Germinal center (tissue), 1 donor: Measurements from ENCODE around the gene PDE4D.
"Not testable (repeated sequence)": the region's sequence is repeated elsewhere in the genome, so short reads cannot be mapped to it uniquely, and the experiment has no call there.

Source experiments
- DNase-seq: peaks from one replicate; pipeline ENCODE4 v3.0.0; 2012; ENCODE audit warnings: mixed read lengths, low spot score

PDE4D gene

DNA sequence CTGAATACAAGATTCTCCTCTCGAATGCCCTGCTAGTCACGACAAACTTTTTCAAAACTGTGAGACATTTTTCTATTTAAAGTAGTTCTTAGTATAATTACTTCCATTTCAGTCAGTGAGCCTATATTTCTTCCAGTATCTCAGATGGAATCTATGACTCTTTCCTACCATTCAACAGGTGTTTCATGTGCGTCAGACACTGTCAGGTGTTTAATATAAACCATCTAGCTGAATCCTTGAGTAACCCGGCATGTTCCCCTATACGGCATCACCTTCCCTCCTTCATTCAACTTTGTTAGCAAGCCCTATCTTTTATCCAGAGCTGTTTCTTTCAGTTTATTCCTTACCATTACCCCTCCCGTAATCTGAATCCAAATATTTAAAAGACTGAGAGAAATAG, 891.8 kb downstream of the PDE4D start:
- DNase-seq, result no peak

DNA sequence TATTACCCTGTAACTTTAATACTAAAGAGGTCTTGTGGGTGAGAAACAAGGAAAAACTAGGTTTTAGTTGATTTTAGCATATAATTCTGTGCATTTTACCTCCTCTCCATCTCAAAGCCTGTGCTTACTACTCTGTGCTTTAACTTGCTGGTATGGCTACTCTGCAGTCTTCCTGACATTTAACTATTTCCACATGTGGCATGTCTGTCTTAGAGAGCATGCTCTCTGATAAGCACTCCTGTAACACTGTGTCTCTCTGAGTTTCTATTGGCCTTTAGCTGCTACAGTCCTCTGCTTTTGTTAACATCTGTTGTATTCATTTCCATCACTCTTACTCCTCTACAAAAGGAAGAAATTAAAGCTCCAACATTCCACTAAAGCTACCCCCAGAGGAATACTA, 892.4 kb downstream of the PDE4D start:
- DNase-seq, result no peak

DNA sequence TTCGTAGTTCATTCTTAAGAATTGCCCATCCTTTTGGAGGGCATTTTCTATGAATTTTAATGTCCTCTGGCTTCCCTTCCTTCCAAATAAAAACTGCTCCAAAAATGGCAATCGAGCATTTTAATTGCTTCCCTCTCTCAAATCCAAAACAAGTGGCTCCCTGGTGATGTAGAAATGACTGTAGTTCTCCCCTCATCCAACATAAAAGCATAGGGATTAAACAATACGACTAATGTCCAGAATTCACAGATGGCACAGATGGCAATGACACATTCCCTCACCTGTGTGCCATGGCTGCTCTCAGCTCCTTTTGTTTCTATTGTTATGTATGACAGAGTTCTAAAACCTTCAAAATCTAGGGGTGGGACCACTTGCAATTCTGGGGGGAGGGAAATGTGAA, 893.3 kb downstream of the PDE4D start:
- no peak for DNase-seq

DNA sequence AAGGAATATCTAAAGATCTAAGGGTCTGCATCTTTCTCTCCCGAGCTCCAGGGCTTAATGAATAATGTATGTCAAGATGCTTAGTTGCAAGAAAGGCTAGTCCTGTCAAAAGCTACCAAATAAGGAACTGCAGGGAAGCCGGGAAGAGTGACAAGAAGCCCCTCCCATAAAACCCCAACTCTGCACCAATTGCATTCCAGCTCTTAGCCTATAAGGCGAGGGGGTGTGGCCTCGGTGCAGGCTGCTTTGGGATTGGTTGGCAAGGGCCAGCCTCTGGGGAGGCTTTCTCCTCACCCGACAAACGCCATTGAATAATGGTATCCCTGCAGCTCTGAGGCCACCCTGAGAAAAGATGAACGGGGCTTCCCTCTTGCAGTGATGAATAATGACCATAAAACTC, 893.7 kb downstream of the PDE4D start:
- DNase-seq, result no peak

DNA sequence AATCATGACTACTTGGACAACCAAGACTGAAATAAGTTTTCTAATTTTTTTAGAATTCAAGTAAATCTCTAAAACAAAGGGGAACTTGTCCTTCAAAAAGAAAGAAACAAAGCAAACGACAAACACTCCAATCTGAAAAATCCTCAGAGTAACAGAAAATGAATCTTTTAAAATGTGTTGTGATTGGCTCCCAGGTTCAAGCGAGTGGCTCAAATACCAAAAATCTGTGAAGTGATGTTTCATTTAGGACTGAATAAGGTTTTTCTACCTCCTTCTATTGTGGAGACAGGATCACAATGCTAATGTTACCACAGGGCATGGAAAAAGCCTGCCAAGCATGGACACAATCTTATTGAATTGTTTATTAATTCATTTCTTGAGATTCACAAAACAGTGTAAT, 895.0 kb downstream of the PDE4D start:
- no peak for DNase-seq

DNA sequence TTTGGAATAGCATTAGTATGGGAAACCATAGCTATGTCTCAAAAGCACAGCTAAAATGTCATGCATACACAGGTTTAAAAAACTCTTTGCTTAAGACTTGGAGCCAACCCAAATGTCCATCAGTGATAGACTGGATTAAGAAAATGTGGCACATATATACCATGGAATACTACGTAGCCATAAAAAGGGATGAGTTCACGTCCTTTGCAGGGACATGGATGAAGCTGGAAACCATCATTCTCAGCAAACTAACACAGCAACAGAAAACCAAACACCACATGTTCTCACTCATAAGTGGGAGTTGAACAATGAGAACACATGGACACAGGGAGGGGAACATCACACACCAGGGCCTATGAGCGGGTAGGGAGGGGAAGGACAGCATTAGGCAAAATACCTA, 897.7 kb downstream of the PDE4D start:
- not testable (repeated sequence) for DNase-seq

DNA sequence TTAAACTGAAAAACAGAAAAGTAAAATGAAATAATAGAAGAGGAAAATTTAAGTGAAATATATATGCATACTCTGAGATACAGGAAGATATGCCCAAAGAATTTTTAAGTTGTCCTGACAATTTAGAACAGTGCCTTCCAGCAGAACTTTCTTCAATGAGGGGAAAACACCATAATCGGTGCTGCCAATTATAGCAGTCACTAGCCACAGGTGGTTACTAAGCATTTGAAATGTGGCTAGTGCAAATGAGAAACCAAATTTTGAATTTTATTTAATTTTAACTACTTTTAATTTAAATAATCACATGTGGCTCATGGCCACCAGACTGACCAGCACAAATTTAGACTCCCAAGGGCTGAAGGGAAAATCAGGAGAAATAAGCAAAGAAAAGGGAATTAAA, 900.1 kb downstream of the PDE4D start:
- no peak for DNase-seq

DNA sequence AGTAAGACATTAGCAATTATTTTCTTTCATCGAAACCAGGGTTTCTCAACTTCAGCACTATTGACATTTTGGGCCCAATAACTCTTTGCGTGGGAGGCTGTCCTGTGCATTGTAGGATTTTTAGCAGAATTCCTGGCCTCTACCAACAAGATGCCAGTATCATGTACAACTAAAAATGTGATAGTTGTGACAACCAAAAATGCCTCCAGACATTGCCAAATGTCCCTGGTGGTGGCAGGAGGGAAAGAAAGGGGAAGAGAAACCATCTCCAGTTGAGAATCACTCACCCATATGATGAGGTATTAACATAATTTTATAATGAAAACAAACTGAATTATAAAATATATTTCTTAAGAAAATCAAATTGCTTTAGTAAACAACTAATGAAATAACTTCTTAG, 904.6 kb downstream of the PDE4D start:
- DNase-seq, result no peak

DNA sequence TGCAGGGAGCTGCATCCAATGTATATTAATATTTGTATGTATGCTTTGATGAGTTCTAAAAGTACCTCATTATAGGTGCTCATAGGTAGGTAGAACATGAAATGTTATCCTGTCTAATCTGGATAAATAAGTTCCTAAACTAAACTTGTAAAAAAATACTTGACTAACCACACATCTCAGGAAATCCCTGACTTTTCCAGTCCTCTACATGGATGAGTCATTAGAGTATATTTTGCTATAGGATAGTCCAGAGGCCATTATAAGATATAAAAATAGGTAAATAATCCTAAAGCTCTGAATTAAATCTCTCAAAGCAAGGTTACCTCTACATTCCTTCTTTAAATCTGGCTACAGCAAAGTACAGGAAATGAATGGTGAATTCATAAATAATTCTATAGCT, 906.3 kb downstream of the PDE4D start:
- no peak for DNase-seq

DNA sequence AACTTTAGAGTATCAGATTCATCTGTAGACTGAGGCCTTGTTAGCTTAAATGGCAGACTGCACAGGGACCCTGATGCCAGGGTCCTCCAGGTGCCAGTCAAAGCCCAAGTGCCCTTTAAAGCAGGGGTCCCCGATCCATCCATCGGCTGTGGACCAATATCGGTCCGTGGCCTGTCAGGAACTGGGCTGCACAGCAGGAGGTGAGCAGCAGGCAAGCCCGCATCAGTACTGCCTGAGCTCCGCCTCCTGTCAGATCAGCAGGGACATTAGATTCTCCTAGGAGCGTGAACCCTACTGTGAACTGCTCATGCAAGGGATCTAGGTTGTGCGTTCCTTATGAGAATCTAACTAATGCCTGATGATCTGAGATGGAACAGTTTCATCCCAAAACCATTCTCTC, 907.2 kb downstream of the PDE4D start:
- no peak for DNase-seq

DNA sequence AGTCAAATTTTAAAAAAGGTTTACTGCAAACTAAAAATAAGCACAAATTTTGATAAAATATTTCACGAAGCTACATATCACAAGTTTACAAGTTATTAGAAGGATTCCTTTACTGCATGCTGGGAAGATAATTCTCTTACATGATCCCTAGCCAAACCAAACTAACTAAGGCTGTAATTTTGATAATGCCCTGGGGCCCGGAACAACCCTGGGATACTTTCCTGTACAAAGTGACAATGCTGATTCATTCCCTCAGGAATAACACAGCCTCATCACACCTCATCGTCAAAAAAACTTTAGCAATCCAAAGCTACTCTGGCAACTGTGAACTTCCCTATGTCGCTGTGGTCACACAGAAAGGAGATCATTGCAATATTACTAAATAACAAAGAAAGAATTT, 907.8 kb downstream of the PDE4D start:
- DNase-seq, result no peak

DNA sequence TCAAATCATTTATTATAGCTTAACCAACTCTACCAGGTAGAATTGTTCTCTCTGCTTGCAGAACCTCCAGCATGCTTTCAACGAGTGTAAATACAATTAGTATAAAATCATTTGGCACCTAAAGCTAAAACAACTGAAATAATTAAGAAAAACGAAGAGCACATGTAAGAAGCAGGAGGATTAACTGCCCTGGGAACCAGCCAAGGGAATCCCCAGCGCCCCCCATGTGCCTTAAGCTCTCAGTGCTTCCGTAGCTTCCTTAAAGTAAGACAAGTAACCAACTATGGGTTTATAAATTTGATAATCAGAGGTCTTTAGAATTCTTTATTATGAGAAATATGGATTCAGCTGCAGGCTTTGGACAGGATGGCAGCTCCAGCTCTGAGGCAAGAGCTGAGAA, 908.2 kb downstream of the PDE4D start:
- DNase-seq, result no peak

DNA sequence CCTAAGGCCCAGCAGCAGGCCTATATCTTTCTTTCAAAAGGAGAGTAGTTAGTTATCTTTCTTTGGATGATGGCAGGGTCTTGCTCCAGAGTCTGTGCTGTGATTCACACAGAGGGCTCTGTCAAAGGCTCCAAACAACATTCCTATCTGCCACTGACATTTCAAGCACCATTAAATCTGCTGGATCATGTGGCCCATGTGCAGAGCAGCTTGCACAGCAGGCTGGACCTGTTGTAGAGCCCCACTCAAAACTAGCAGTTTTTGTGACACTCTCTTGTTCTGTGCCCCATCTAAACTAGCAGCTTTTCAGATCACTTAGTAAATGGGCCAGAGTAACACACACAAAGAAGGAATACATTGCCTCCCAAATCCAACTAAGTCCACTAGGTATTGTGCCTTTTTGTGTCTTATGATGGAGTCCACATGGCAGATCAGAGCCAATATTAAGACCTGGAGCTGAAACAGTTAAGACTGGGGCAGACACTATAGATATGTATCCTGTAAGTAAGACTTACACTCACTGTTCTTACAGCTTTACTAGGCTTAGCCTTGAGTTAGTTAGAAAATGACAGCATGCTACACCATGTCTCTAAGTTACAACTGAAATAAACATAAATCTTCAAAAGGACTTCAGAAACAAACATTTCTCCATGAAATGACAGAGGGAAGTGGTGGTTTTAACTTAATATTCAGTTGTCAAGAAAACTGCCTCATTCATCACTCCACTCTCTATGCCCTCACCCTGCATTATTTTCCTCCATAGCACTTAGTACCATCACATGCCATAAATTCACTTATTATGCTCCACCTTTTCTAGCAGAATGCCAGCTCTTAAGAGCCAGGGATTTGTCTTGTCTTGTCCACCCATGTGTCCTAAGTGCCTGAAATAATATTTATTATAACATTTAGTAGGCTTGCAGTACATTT, 909.7 kb downstream of the PDE4D start:
- no peak for DNase-seq

DNA sequence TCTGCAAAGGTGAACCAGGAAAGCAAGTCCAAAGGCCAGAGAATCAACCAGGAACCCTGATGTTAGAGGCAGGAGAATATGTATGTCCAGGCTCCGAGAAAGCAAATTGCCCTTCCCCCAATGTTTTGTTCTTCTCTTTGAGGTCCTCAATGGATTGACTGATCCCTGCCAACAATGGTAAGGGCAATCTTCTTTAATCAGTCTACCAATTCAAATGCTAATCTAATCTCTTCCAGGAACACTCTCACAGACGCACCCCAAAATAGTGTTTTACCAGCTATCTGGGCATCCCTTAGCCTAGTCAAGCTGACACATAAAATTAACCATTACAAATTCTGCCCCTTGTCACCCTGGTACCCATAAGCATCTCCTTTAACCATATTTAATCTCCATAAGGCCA, 912.6 kb downstream of the PDE4D start:
- DNase-seq, result no peak

DNA sequence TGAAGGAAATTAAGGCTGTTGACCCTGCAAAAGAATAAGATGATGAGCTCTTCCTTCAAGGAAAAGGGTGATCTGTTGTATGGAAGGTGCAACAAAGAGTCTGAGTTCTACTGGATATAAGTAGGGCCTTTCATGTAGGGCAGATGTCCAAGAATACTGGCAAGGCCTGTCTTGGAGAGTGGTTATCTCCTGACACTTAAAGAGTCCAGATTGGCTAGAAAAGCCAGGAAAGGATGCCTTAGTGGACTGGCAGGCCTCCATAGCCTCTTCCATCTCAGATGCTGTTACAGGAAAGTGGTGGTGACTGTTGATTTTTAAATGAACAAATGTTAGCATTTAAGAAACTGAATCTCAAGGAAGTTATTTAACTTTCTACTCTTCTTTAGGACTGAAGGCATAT, 914.4 kb downstream of the PDE4D start:
- no peak for DNase-seq

DNA sequence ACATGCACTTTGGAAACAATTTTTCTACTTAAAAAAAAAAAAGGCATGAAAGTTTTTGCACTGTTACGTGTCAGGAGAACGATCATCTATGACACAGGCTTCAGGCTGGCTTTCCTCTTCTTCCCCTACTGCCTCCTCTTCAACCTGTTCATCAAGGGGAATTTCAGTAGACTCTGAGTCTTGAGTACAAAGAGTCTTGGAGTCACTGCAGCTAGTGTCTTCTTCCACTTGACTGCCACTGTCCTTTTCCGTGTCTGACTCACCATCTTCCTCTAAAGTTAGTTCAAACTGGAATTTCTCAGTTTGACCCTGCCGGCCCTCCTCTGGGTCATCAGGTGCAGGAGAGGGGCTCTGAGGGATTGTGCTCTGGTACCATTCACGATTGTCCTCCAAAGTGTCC, 918.9 kb downstream of the PDE4D start:
- no peak for DNase-seq

DNA sequence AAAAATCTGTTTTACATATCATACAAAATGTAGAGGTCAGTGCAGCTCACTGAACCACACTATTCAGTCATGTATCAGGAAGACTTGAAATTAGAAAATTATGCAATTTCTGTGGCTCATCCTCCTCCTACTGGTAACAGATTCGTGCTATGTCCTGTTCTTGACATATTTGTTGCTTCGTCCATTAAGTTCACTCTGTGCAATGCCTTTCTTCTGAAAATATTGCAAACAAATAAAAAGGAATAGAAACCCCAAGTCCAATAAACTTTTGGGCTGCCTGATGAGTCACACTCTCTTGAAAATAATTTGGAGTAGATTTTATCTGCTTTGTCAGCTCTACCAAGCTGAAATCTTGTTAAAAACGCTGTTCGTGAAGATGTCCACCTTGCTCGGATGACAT, 919.4 kb downstream of the PDE4D start:
- DNase-seq, result no peak

DNA sequence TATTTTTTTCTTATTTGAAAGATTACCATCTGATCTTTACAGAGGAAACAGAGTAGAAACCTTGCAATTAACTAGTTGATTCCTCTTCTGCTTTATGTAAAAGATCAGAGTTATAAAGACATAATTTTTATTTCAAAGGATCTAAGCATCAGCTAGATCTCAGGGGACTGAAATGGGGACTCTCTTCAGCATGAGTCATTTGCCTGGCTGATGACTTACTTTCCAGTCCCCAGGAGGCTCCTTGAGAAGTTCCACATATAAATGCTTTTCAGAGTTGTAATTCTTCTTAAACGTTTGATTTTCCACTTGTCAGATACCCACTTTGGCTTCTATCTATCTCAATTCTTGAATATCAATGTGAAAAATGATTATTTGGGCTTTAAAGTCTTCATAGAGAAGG, 921.2 kb downstream of the PDE4D start:
- DNase-seq, result no peak

DNA sequence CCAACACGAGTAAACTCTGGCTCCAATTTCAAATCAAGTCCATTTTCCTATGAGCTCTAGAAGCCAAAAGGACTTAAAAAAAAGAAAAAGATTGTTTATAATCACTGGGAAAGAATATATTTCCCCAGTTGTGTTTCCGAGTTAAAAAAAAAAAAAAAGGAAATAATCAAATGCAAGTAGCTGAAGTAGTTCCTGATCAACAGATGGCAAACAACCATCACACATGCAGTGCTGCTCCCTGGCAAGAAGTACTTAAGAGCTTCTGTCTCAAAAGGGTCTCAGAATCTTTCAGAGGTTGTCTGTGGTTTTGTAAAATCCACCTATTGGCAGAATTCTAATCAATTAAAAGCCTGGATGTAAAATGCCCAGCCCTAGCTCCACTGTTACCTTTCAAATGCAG, 922.8 kb downstream of the PDE4D start:
- DNase-seq, result no peak

DNA sequence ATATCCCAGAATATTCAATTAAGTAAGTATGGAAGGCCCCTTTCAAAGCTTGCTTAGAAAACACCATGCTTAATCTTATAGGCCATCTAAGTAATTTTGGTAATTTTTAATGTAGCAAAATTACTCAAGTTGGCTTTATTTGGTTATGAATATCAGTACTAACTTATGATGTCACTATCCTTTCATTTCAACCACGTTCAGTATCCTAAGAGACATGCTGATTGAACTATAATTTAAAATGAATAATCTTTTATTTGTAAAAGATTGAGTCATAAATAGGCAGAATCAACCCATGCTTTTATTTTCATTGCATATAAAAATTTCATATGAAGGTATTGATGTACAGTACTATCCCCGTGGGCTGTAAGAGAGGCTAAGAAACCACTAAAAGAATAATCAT, 923.7 kb downstream of the PDE4D start:
- DNase-seq, result no peak

DNA sequence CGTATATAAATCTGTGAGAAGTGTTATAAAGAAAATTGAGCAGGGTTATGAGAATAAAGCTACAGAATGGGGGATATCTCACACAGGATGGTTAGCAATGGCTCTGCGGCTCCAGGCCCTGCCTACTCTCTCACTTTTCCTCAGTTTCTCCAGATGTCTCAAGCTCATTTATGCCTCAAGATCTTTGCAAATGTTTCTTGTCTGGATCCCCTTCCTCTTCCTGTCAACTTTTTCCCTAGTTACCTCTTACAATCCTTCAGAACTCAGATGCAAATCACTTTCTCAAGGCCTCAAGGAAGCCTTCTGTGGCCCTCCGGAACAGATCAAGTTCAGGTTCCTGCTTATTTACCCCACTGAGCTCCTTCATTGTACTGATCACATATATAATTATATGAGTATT, 924.3 kb downstream of the PDE4D start:
- DNase-seq, result no peak

DNA sequence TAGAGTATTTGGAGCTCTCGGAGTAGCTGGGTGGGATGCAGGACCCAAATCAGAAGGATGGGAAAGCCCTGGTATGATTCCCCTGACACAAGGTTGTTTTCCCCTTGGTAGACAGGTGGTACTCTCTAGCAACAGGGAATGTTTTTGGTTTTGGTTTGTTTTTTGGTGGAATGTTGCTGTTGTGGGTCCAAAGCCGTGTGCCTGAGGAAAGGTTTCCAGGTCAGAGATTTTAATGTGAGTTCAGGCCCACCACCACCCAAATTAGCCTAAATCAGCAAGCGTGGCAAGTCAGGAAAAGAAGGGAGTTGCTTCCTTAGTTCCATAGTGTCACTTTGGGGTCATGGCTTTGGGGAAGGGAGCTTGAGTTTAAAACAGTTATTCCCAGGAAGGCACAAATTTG, 925.2 kb downstream of the PDE4D start:
- no peak for DNase-seq

DNA sequence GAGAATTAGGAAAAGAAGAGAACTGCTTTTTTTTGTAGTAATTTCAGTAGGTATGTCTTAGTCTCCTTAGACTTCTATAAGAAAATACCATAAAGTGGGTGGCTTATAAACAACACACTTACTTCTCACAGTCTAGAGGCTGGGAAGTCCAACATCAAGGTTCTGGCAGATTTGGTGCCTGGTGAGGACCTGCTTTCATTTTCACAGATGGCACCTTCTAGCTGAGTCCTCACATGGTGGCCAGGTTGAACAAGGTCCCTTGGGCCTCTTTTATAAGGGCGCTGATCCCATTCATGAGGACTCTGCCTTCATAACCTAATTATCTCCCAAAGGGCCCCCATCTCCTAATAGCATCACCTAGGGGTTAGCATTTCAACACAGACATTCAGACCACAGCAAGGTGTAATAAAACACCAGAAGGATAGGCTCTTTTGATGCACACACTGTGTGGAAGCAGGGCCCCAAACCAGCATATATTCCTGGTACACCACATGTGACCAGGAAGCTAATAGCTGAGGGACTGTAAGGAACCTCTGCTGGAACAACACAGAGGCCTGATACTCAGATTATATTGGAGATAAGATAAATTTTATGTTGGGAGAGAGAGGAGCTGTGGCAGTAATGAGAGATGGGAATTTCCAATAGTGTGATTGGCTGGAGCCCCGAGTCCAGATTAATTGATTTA, 925.8 kb downstream of the PDE4D start:
- DNase-seq, result no peak
